Testis (tissue), 2 donors: ENCODE measurements around the gene WNT4.

Experiments used
- CTCF ChIP-seq, 3 experiments: fragments of 450-650 bp in 2 of 3; fragments of 200-600 bp in 1 of 3; sonication (generic) in 1 of 3; IDR thresholded peaks; one replicate each; pipeline ENCODE4 v1.5.1; 2016 to 2019; ENCODE audit warnings: antibody characterized with exemption in 3 of 3, mild to moderate bottlenecking in 2 of 3, moderate library complexity in 1 of 3
- POLR2A ChIP-seq: fragments of 450-650 bp; IDR thresholded peaks from one replicate; pipeline ENCODE4 v1.6.1; 2017; ENCODE audit warnings: antibody characterized with exemption, mild to moderate bottlenecking, moderate library complexity

- TF ChIP-seq POLR2A (no peak), CTCF (IDR thresholded peaks at IDR 0.05) (no peak)
Observed at GRCh38 chr1:22129501-22130117, 13.3 kb downstream of the WNT4 start.
